ENCODE data around the gene ZNRF3.
A peak's percentile ranks its signal among the peaks of the same experiment; 100 is the strongest.
"Not testable (repeated sequence)": the region's sequence is repeated elsewhere in the genome, so short reads cannot be mapped to it uniquely, and the experiment has no call there.

ZNRF3 gene

DNA sequence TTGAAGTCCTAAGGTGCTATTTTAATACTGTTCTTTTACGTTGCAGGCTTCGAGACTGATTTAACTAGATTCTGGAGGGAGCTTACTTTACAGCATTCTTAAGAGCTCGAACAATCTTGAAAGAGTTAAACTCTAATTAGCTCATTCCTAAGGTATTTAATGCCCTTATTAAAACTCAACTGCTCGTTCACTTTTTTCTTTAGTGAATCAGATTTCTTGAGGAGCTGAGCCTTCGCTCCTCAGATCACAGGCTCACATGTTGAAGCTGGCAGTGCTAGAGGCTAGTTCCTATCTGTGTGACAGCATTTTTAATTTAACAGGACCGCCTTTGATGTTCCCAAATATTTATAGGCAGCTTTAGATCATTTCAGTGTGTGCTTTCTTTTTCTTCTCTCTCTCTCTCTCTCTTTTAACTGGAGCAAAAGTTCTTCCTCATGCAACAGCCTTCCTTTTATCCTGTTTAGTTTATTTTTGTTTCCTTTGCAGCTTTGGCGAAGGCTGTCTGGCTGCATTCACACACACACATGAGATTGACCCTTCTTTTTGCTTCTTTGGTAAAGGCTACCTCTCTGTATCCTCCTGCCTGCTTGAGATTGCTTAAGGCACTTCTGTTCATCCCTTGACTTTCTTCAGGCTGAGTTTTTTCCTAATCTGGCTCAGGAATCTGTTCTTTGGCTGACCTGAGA is 21.0 kb downstream of the ZNRF3 start:
- ChIA-PET CTCF (no interaction called here), POLR2A (ENCODE audit: low non-redundant PET) (no interaction called here)
- TF ChIP-seq, protein P1, sequence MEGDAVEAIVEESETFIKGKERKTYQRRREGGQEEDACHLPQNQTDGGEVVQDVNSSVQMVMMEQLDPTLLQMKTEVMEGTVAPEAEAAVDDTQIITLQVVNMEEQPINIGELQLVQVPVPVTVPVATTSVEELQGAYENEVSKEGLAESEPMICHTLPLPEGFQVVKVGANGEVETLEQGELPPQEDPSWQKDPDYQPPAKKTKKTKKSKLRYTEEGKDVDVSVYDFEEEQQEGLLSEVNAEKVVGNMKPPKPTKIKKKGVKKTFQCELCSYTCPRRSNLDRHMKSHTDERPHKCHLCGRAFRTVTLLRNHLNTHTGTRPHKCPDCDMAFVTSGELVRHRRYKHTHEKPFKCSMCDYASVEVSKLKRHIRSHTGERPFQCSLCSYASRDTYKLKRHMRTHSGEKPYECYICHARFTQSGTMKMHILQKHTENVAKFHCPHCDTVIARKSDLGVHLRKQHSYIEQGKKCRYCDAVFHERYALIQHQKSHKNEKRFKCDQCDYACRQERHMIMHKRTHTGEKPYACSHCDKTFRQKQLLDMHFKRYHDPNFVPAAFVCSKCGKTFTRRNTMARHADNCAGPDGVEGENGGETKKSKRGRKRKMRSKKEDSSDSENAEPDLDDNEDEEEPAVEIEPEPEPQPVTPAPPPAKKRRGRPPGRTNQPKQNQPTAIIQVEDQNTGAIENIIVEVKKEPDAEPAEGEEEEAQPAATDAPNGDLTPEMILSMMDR (conservative IDR thresholded peaks at IDR 0.05; ENCODE audit: low read depth), result no peak
- no peak overlapping the region for H3K27ac ChIP-seq
- DNase-seq (ENCODE audit: low spot score), result no peak

DNA sequence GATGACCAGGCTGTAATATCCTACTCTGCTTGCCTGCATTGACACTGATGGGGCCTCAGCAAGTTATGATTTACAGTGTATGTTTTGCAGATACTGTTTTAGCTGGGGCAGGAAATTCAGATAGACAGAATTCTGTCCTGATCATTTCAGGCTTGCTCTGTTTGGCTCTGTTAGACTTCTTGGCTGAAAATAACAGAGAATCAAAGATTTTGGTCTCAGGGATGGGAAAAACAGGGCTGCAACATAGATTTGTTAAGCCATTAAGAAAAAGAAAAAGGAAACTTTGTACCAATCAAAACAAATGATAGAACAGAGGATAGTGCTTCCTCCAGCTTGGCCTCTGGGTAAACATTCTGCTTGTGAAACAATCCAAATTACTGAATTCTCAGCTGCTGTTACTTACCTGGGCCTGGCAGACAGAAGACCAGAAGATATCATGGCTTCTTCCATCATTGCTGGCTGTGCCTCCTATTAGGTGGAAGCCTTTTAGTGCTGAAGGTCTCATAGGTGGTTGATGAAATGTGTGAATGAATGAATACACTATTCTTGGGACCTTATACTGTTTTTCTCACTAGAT is 22.0 kb downstream of the ZNRF3 start:
- ChIA-PET CTCF (no interaction called here), POLR2A (ENCODE audit: low non-redundant PET) (no interaction called here)
- H3K27ac ChIP-seq, result no peak overlapping the region
- no peak for DNase-seq (ENCODE audit: low spot score)
- TF ChIP-seq, protein P1 (conservative IDR thresholded peaks at IDR 0.05; ENCODE audit: low read depth), result no peak

DNA sequence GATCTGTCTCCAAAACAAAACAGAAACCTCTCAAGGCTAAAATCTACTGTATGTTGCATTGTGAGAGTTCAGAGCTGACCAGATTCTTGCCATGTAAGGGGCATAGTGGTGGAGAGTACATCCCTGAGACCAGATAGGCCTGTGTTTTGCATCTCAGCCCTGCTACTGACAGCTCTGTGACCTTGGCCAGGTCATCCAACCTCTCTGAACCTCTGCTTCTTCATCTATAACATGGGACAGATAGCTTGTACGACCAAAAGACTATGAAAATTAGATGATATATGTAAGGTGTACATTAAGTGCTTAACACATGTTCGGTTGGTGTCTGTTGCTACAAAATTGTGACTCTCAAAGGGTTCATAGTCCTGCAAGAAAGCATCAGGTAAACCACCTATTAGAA is 22.9 kb downstream of the ZNRF3 start:
- ChIA-PET CTCF (no interaction called here), POLR2A (ENCODE audit: low non-redundant PET) (no interaction called here)
- no peak overlapping the region for H3K27ac ChIP-seq
- TF ChIP-seq, protein P1 (conservative IDR thresholded peaks at IDR 0.05; ENCODE audit: low read depth), result no peak
- DNase-seq (ENCODE audit: low spot score), result no peak

DNA sequence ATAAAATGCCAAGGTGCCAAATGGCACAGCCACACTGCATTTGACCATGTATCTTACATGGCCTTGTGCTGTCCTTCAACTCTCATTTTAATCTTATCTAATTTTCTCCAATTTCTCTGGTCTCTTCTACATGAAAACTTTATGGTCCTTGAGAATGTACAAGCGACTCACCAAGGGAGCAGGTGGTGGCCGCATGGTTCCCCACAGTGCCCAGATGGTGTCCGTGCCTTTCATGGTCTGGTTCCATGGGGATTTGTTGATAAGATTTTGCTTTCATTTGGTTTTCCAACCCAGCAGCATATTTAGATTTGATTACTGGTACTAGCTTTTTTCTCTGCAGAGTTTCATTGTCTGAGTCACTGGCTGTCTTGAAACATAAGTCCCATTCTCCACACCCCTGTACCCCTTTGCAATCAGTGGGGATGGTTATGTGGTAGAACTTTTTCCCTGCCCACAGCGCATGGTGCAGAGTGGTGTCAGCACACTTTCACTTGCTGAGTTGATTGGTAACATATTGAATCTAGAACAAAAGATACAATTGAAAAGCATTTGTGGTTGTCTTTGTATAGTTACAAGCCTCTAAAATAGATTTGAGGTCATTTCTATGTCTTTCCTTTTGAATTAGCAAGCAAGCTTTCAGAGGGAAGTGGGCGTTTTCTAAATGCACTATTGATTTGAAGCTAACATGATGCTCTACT is 24.1 kb downstream of the ZNRF3 start:
- ChIA-PET CTCF (no interaction called here), POLR2A (ENCODE audit: low non-redundant PET) (no interaction called here)
- no peak for DNase-seq (ENCODE audit: low spot score)
- H3K27ac ChIP-seq, result no peak overlapping the region
- TF ChIP-seq, protein P1 (conservative IDR thresholded peaks at IDR 0.05; ENCODE audit: low read depth), result no peak

DNA sequence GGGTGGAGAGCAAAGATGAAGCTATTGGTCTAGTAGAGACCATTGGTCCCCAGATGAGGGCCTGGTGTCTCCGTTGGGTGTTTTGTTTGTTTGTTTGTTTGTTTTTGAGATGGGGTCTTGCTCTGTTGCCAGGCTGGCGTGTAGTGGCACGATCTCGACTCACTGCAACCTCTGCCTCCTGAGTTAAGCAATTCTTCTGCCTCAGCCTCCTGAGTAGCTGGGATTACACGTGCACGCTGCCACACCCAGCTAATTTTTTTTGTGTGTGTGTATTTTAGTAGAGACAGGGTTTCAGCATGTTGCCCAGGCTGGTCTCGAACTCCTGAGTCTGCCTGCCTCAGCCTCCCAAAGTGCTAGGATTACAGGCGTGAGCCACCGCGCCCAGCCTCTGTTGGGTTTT is 25.4 kb downstream of the ZNRF3 start:
- DNase-seq (ENCODE audit: low spot score); POLR2A ChIA-PET (ENCODE audit: low non-redundant PET): not testable (repeated sequence)
- H3K27ac ChIP-seq, result peak overlapping the region; percentile 45
- CTCF ChIA-PET, result interaction anchor here (0.6 kb wide), 2 partner anchors 74 to 1438 kb away, joined by 3 to 7 read pairs; no protein-coding TSS in a partner anchor

DNA sequence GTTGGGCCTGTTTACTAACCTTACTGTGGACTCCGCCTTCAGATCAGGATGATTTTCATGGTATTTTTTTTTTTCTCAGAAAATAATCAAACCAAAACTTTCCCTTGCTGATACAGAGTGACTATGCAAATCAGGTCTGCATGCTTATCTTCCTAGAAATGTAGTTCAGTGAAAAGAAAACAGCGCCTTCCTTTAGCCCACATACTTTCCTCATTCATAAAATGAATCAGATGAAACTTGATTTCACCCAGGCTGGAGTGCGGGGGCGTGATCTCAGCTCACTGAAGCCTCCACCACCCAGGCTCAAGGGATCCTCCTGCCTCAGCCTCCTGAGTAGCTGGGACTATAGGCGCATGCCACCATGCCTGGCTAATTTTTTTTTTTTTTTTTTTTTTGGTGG is 26.0 kb downstream of the ZNRF3 start:
- CTCF ChIA-PET, result interaction anchor here (0.6 kb wide), 2 partner anchors 74 to 1437 kb away, joined by 3 to 7 read pairs; no protein-coding TSS in a partner anchor
- H3K27ac ChIP-seq, result no peak overlapping the region
- POLR2A ChIA-PET (ENCODE audit: low non-redundant PET), result no interaction called here
- DNase-seq (ENCODE audit: low spot score), result no peak
- TF ChIP-seq, protein P1 (conservative IDR thresholded peaks at IDR 0.05; ENCODE audit: low read depth), result no peak
